Measurements from ENCODE around the gene RAB40B. TPM values are rescaled to one million over a fixed set of nuclear protein-coding genes. Genes with fewer than 3 reads are reported as not detected.

The RAB40B gene
- polyA plus RNA-seq, 1 experiment, result 5.4 TPM

- TF ChIP-seq CTCF (IDR thresholded peaks at IDR 0.05; ENCODE audit: low read depth, low read length), result no peak
- Histone ChIP-seq H3K4me3 (ENCODE audit: low read depth, low read length) (no peak overlapping the region), H3K27me3 (ENCODE audit: control insufficient read depth, insufficient read depth, low read length) (peaks cover 4% of the 10 kb centered on the region), H3K27ac (ENCODE audit: low read depth, low read length) (no peak overlapping the region), H3K9me3 (ENCODE audit: control insufficient read depth, insufficient read depth, low read length) (no peaks in the 10 kb centered on the region; the same call in 1 of the 2 replicates)
- DNase-seq (ENCODE audit: low read depth, low spot score), result no peak
- CTCF ChIA-PET, result interaction anchor here (1.2 kb wide), 1 partner anchor 41 kb away, joined by 3 read pairs; no protein-coding TSS in a partner anchor
- POLR2A ChIA-PET, result no interaction called here
These were observed 11.4 kb upstream of the RAB40B start for GRCh38 chr17:82709676-82710498.

GRCh38 chr17:82709024-82709675, 10.7 kb upstream of the RAB40B start:
- Histone ChIP-seq H3K27ac (ENCODE audit: low read depth, low read length) (no peak overlapping the region), H3K9me3 (ENCODE audit: control insufficient read depth, insufficient read depth, low read length) (no peaks in the 10 kb centered on the region; the same call in 1 of the 2 replicates), H3K4me3 (ENCODE audit: low read depth, low read length) (no peak overlapping the region), H3K27me3 (ENCODE audit: control insufficient read depth, insufficient read depth, low read length) (peaks cover 4% of the 10 kb centered on the region)
- CTCF ChIA-PET, result no interaction called here
- DNase-seq (ENCODE audit: low read depth, low spot score), result no peak
- no peak for TF ChIP-seq CTCF (IDR thresholded peaks at IDR 0.05; ENCODE audit: low read depth, low read length)
- POLR2A ChIA-PET, result no interaction called here

GRCh38 chr17:82705756-82706155, 7.3 kb upstream of the RAB40B start:
- Histone ChIP-seq H3K27me3 (ENCODE audit: control insufficient read depth, insufficient read depth, low read length) (peaks cover 6% of the 10 kb centered on the region), H3K9me3 (ENCODE audit: control insufficient read depth, insufficient read depth, low read length) (no peaks in the 10 kb centered on the region; the same call in 1 of the 2 replicates), H3K4me3 (ENCODE audit: low read depth, low read length) (no peak overlapping the region), H3K27ac (ENCODE audit: low read depth, low read length) (no peak overlapping the region)
- ChIA-PET POLR2A (no interaction called here), CTCF (no interaction called here)
- no peak for TF ChIP-seq CTCF (IDR thresholded peaks at IDR 0.05; ENCODE audit: low read depth, low read length)
- no peak for DNase-seq (ENCODE audit: low read depth, low spot score)

- no peak for DNase-seq (ENCODE audit: low read depth, low spot score)
- Histone ChIP-seq H3K27me3 (ENCODE audit: control insufficient read depth, insufficient read depth, low read length) (peaks cover 2% of the 10 kb centered on the region), H3K9me3 (ENCODE audit: control insufficient read depth, insufficient read depth, low read length) (no peaks in the 10 kb centered on the region; the same call in 1 of the 2 replicates), H3K4me3 (ENCODE audit: low read depth, low read length) (no peak overlapping the region), H3K27ac (ENCODE audit: low read depth, low read length) (no peak overlapping the region)
- CTCF ChIA-PET, result no interaction called here
- POLR2A ChIA-PET, result no interaction called here
- TF ChIP-seq CTCF (IDR thresholded peaks at IDR 0.05; ENCODE audit: low read depth, low read length), result no peak
These were observed 6.4 kb upstream of the RAB40B start for GRCh38 chr17:82704886-82705285.

All from AG04450 (cell line).